Urothelium cell line (cell line): ENCODE results near the gene MAN1B1.
A peak's percentile ranks its signal among the peaks of the same experiment; 100 is the strongest.

Experiments used
- DNase-seq: peaks from one replicate; pipeline ENCODE4 v3.0.0; 2011; ENCODE audit warnings: low spot score, mixed read lengths
- FAIRE-seq: peaks from 2 replicates; lab custom pipeline; 2011; peaks lifted over from hg19 to GRCh38; lab: Jason Lieb, UNC

MAN1B1 gene

GRCh38 chr9:137068539-137069507 is 18.0 kb upstream of the MAN1B1 start:
- FAIRE-seq, result no peak
- DNase-seq, result no peak

GRCh38 chr9:137069508-137070091 is 17.2 kb upstream of the MAN1B1 start:
- FAIRE-seq, result no peak
- no peak for DNase-seq

GRCh38 chr9:137070201-137070905 is 16.4 kb upstream of the MAN1B1 start, which contains the start of gene SAPCD2:
Gene SAPCD2, minus strand, starts transcription at chr9:137070557. Its CDS starts 97 bp downstream, at chr9:137070460.
- peak; percentile 93 for DNase-seq
- peak; percentile 46 for FAIRE-seq

DNA sequence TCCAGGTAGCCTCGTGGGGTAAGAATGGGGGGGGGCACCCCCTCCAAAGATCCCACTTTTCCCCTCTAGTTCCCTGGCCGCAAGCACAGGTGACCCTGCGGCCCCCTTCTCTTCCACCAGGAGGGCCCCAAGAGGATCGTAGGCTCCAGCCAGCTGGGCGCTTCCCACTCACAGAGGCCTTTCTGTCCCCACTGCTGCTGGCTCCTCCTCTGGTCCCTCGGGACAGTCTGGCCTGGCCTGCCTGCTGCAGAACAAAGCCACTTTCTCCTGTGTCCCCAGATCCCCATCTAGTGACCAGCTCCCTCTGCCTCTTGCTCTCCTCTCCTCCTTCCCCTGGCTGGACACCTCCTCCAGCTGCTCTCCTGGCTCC is 15.9 kb upstream of the MAN1B1 start:
- DNase-seq (no peak), FAIRE-seq (no peak)

DNA sequence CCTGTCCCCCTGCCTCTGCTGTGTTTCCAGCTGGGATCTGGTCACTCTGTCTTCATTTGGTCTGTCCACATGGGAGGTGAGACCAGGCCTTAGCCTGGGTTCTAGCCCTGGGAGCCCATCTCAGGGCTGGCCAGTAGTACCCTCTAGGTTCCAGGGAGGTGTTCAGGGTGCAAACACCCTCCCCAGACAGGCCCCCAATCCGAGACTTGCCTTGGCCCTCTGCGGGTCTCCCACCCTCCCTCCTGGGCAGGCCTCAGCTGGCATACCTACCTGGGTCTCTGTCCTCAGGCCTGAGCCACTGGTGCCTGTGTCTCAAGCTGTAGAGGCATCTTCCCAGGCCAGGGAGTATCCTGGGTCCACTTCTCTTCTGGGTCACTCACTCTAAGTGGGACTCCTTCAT is 15.5 kb upstream of the MAN1B1 start:
- DNase-seq, result no peak
- FAIRE-seq, result no peak

DNA sequence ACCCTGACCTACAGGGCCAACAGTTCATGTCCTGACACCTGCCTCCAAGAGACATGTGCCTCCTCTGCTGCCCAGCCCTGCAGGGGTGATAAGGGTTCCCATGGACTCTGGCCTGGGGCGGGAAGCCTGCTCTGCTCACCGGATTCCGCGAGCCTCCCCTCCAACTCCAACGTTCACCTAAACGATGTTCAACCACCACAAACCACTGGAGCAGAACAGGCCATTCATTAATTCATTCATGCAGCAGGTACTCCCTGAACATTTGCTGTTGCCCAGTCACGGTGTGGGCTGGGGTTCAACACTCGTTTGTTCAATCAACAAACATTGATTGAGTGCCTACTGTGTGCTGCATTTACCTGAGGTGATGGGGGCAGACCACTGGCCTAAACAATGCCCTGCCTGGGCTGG is 12.8 kb upstream of the MAN1B1 start:
- no peak for FAIRE-seq
- DNase-seq, result no peak

GRCh38 chr9:137074657-137075274 is 12.0 kb upstream of the MAN1B1 start:
- no peak for FAIRE-seq
- no peak for DNase-seq

- FAIRE-seq (no peak), DNase-seq (no peak)
These were observed 11.5 kb upstream of the MAN1B1 start for GRCh38 chr9:137075275-137075775.

DNA sequence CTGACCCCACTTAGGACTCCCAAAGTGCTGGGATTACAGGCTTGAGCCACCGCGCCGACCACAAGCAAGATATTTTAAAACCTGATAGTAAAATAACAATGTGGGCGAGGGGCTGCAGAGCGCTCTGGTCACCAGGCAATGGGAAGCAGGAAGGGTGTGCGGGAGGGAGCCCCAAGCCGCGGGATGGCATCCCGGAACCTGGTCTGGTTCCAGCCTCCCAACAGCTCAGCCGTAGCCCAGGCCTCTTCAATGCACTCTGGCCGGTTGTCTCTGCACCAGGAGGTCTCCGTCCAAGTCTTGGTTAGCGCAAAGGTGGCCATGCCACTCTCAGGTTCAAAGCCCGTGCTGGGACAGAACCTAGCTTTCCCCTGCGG is 10.2 kb upstream of the MAN1B1 start:
- FAIRE-seq (no peak), DNase-seq (no peak)

- DNase-seq (peak; percentile 62), FAIRE-seq (peak; percentile 89)
These were observed 9.6 kb upstream of the MAN1B1 start, which contains the start of gene UAP1L1 for GRCh38 chr9:137077010-137077747. Gene UAP1L1, plus strand, starts transcription at chr9:137077517. Its CDS starts 16 bp downstream, at chr9:137077533.

GRCh38 chr9:137077758-137078693 is 8.8 kb upstream of the MAN1B1 start:
- no peak for DNase-seq
- FAIRE-seq, result peak; percentile 23

DNA sequence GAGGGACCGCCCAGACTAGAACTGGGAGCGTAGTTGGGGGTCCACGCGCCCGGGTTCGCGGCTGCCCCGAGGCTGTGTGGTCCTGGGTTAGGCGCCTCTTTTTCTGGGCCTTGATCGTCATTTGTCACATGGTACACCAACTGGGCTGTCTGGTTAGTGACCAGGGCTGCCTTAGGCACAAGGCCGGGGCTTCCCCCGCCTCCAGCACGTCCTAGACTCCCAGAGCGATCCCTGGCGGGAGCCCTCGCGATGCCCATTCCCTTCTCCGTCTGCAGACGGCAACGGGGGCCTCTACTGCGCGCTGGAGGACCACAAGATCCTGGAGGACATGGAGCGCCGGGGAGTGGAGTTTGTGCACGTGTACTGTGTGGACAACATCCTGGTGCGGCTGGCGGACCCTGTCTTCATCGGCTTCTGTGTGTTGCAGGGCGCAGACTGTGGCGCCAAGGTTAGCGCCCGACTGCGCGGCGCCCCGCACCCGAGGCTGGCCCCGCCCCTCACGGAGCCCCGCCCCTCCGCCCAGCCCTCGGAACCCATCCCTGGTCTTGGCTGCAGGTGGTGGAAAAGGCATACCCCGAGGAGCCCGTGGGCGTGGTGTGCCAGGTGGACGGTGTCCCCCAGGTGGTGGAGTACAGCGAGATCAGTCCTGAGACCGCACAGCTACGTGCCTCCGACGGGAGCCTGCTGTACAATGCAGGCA is 7.9 kb upstream of the MAN1B1 start:
- no peak for DNase-seq
- no peak for FAIRE-seq

DNA sequence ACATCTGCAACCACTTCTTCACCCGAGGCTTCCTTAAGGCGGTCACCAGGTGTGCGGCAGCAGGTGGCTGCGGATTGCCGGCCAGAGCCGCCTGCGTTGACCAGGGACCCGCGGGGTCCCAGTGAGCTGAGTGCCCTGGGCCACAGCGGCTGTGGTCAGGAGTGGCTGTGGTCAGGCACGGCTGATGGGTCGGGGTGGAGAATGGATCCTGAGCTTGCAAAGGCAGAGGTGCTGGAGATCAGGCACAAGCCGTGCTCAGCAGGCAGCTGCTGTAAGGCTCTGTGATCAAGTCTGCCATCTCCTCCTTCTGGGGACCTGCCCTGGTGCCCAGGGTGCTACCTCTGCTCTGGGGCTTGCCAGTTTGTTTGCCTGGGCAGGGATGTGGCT is 7.4 kb upstream of the MAN1B1 start:
- no peak for FAIRE-seq

DNA sequence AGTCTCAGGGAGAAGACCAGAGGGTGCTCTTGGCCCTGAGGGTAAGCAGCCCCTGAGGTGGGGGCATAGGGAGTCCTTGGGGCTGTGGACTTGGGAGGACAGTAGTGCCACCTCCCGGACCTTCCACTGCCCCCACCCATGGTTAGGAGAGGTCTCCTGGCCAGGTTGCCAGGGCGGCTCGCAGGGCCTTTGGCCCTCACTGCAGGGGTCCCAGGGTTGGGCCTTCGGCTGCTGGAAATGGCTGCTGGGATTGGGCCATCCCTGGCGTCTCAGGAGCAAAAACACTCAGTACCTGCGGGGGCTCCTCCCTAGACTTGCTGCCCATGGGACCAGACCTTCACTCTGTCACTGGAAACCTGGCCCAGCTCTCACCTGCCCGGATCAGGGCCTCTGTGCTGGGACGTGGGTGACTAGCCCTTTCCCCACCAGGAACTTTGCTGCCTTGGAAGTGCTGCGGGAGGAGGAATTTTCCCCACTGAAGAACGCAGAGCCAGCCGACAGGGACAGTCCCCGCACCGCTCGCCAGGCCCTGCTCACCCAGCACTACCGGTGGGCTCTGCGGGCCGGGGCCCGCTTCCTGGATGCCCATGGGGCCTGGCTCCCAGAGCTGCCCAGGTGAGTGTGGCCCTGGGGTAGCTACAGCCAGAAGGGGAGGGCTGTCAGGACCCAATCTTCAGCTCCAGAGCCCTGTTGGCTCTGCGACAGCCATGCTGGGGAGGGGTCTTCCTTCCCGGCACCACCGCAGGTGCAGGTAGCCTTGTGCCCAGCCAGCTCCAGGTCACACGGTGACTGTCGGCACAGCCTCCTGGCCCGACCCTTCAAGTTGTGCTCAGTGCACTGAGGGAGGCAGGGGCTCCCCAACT is 6.3 kb upstream of the MAN1B1 start:
- no peak for FAIRE-seq
- DNase-seq, result no peak

More for the DNA sequence above, 7.4 kb upstream of the MAN1B1 start:
- no peak for DNase-seq

- FAIRE-seq, result no peak
These were observed 4.4 kb upstream of the MAN1B1 start for GRCh38 chr9:137082222-137082924.

DNA sequence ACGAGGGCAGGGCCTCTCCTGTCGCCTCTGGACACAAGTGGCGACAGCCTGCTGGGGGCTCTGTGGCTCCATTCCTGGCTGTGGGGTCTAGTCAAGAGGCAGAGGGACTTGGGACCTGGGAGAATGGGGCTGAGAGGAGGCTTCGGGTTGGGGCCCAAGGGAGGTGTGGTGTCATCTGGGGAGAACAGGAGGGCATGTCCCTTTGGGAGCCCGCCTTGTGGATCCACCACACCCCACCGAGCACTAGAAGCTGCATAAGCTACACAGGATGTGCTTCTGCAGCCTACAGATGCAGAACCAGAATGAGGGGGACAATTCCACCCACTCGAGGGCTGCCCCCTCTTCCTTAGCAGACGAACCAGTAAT is 3.9 kb upstream of the MAN1B1 start:
- no peak for FAIRE-seq
- no peak for DNase-seq

More at GRCh38 chr9:137082222-137082924, 4.4 kb upstream of the MAN1B1 start:
- DNase-seq, result no peak
